CD4-positive, alpha-beta T cell treated with Interferon alpha-2 for 1 hour (primary cell): ENCODE measurements around the gene DNAJC15.
A peak's percentile ranks its signal among the peaks of the same experiment; 100 is the strongest.
"Not testable (repeated sequence)": the region's sequence is repeated elsewhere in the genome, so short reads cannot be mapped to it uniquely, and the experiment has no call there.

ENCODE experiments used
- DNase-seq, 2 donors: peaks; one replicate each; pipeline ENCODE4 v3.0.0-alpha.2; 2020 to 2022

DNAJC15 gene

GRCh38 chr13:43046259-43046658 is 22.9 kb downstream of the DNAJC15 start:
- DNase-seq, result no peak

DNA sequence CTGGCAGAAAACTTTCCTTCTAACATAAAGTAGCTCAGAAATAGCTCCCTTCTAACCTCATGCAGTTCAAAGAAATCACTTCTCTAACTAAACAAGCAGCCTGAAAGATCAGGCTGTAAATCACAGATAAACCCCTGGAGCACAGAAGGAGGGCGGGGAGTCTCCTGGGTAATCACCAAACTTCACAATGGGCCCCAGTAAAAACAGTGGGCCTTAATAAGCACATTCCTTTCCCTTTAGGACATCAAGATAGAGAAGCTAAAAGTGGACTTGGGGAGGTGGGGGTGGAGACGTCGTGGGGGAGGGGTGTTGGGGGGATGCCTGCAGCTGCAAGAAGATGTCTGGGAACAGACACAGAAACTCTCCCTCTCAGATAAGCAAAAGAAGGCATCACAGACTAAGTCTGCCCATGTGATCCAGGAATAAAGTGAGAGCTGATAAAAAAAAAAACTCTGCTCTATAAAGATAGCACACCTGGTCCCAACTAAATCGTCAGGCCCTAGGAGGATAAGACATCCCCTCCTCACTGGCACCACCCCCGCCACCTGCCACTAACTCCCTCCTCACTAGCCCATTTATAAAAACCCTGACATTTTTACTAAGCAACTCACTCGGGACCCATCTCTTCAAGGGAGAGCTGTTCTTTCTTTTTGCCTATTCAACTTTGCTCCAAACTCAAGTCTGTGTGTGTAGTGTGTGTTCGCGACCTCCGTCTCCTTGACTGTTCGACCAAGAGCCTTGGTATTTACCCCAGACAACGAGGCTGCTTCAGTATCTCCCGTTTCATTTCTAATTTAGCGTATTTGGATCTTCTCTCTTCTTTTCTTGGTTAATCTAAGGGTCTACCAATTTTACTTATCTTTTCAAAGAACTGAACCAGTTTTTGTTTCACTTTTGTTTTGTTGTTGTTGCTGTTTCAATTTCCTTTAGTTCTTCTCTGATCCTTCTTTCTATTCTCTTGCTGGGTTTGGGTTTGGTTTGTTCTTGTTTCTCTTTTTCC is 31.7 kb downstream of the DNAJC15 start:
- DNase-seq, result peak; percentile 29 to 60

DNA sequence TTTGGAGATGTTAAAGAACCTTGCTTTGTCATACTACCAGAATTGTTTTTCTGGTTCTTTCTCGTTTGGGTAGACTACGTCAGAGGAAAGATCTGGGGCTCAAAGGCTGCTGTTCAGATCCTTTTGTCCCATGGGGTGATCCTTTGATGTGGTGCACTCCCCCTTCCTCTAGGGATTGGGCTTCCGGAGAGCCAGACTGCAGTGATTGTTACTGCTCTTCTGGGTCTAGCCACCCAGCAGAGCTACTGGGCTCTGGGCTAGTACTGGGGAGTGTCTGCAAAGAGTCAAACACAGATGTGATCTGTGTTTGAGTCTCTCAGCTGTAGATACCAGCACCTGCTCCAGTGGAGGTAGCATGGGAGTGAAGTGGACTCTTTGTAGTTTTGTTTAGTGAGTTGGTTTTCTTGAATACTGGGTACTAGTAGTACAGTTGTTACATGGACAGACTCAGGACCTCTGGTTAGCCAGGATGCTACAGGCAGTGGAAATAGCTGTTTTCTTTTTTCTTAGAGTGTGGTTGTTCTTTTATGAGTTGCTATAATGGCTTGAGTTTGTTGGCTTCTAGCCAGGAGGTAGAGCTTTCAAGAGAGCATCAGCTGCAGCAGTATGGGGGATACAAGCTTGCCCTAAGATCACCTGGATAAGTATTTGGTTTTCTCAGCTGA is 34.4 kb downstream of the DNAJC15 start:
- DNase-seq, result peak; percentile 62 to 66

GRCh38 chr13:43058318-43058674 is 34.9 kb downstream of the DNAJC15 start:
- DNase-seq, result no peak

- DNase-seq, result no peak
Measured at GRCh38 chr13:43058831-43059230, 35.4 kb downstream of the DNAJC15 start.

DNA sequence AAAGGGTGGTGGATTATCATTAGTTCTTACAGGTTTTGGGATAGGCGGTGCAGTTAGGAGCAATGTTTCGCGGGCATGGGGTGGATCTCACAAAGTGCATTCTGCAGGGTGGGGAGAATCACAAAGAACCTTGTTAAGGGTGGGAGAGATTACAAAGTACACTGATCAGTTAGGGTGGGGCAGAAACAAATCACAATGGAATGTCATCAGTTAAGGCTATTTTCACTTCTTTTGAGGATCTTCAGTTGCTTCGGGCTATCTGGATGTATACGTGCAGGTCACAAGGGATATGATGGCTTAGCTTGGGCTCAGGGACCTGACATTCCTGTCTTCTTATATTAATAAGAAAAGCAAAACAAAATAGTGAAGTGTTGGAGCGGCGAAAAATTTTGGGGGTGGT is 36.4 kb downstream of the DNAJC15 start:
- not testable (repeated sequence) for DNase-seq

DNA sequence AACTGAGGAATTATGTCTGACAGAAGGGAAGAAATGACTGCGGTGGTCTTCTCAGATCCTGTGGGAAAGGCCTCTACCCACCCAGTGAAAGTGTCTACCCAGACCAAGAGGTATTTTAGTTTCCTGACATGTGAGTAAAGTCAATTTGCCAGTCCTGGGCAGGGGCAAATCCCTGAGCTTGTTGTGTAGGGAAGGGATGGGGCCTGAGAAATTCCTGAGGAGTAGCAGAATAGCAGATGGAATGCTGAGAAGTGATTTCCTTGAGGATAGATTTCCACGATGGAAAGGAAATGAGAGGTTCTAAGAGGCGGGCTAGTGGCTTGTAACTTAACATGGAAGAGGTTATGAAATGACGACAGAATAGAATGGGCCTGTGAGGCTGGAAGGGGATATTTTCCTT is 37.4 kb downstream of the DNAJC15 start:
- not testable (repeated sequence) for DNase-seq

- DNase-seq, result no peak
Measured at GRCh38 chr13:43061496-43062280, 38.3 kb downstream of the DNAJC15 start.

DNA sequence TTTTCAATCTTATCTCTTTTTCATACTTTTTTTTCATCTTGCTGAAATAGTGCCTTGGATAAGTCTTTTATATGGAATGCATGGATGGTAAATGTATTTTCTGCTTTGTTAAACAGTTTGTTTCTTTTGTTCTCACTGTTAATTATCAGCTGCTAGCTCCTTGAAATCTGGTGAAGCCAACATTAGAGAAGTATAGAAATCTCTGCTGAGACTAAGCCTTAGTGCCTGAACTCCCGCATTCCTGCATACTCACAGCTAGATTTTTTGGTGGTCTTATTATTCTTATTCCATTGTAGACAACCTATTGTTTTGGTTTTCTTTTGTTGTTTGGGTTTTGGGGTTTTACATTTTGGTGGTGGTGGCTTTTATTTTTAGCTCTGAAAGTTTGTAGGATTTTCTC is 48.4 kb downstream of the DNAJC15 start:
- no peak for DNase-seq

GRCh38 chr13:43072394-43072793 is 49.0 kb downstream of the DNAJC15 start:
- no peak for DNase-seq

DNA sequence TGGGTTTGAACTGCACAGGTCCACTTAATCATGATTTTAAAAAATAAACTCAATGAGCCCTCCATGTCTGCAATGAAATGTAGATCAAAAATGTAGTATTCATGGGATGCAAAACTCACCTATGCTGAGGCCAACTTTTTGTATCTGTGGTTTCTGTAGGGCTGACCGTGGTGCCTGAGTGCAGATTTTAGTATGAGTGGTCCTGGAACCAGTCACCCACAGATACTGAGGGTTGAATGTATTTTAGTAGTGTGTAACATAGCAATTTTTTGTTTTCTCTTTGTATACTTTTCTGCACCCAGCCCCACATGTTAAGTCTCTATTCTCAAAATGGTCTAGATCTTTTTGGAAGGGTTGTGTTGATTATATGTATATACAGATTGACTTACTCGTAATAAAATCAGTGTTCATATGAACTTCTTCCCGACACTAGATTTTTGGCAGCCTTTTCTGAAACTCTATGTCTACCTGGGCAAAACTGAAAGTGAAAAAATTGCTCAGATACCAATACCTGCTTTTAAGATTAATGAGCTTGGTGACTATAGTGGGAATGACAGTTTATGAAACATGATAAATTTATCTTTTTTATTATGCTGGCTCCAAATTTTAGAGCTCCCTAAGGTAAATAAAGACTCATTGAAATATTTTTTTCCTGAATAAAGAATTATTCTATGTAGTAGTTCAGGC is 51.6 kb downstream of the DNAJC15 start:
- DNase-seq, result peak in 1 of 2 donors; percentile 31

- not testable (repeated sequence) for DNase-seq
Measured at GRCh38 chr13:43075511-43075902, 52.1 kb downstream of the DNAJC15 start.

GRCh38 chr13:43077046-43077445 is 53.7 kb downstream of the DNAJC15 start:
- no peak for DNase-seq

GRCh38 chr13:43077461-43077860 is 54.1 kb downstream of the DNAJC15 start:
- no peak for DNase-seq

- no peak for DNase-seq
Measured at GRCh38 chr13:43077906-43078305, 54.5 kb downstream of the DNAJC15 start.

DNA sequence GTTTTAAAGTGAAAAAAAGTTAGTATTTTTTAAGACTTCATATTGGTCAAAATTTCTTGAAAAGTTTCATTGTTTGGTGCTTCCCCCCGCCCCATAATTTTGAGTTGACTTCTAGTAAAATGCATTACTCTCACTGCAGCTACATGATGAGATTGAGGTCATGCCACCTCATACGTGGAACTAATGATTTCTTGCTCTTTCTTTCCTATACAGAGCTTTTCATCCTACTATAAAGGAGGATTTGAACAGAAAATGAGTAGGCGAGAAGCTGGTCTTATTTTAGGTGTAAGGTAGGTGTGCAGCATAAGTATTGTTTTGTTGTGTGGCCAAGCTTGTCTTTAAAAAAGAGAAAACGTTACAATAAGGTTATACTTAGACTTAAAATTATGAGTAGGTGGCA is 55.0 kb downstream of the DNAJC15 start:
- DNase-seq, result no peak

- DNase-seq, result no peak
Measured at GRCh38 chr13:43079392-43079931, 56.1 kb downstream of the DNAJC15 start.

DNA sequence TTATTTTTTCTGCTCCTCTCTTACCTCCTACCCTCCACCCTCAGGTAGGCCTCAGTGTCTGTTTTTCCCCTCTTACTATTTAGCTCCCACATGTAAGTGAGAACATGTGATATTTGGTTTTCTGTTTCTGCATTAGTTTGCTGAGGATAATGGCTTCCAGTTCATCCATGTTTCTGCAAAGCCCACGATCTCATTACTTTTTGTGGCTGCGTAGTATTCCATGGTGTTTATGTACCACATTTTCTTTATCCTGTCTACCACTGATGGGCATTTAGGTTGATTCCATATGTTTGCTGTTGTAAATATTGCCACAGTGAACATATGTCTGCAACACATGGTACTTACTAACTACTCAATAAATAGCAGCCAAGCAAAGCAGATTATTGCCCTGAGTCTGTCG is 56.8 kb downstream of the DNAJC15 start:
- no peak for DNase-seq

DNA sequence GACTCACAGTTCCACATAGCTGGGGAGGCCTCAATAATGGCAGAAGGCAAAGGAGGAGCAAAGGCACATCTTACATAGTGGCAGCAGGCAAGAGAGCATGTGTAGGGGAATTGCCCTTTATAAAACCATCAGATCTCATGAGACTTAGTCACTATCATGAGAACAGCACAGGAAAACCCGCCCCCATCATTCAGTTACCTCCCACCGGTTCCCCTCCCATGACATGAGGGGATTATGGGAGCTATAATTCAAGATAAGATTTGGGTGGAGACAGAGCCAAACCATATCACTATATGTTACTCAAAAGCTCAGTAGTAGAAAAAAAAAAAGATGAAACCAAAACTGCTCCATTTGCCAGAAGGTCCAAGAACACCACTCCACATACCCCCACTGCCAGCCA is 58.5 kb downstream of the DNAJC15 start:
- no peak for DNase-seq

DNA sequence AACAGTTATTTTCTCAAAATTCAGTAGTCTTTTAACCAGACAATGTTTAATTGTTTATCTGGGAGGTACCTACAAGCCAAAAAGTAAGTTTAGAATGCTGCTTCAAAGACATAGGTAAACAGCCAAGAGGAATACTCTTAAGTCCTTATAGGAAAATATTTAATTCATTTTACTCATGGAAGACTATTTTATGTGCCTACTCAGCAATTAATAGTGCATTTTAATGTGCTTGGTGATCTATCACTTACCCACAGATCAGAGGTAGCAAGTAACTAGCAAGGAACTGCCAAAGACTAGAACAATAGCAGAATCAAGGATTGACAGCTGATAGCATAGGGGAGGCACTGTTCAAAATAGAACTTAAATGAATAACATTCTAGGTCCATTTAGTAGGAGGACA is 60.4 kb downstream of the DNAJC15 start:
- DNase-seq, result no peak

DNA sequence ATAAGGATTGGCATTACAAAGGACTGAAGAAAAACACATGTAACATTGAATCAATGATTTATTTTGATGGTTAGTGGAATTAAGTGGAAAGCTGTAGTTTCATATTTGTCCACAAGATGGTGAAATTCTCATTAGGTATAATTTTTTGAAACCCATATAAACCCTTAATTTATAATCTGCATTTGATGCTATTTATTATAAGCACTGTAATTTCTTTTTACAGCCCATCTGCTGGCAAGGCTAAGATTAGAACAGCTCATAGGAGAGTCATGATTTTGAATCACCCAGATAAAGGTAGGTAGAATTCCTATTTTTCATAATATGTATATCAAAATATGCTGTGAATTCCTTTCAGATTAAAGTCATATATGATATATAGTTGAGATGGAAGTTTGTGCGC is 62.2 kb downstream of the DNAJC15 start:
- DNase-seq, result peak in 1 of 2 donors; percentile 46

DNA sequence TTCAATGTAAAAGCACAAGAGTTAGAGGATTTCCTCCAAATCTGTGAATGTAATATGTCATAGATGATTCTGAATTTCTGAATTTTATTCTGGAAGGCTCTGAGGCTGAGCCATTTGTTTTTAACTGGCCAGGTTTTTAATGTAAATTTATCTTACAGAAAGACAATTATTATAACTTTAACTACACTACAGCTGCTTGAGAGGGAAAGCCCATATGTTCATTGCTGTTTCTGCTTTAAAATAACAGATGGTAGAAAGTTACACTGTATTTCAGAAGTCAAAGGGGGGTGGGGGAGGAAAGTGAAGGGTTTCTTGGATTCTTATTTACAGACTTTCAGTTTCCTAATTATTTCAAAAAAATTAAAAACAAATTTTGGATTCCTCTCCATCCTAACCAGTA is 62.8 kb downstream of the DNAJC15 start:
- no peak for DNase-seq
